Astrocyte (in vitro differentiated cells and primary cell): ENCODE measurements around the gene LPAR3.

Experiments
- CTCF ChIP-seq: IDR thresholded peaks from 2 replicates; pipeline ENCODE4 v1.5.1; 2011; ENCODE audit warnings: low read depth, mild to moderate bottlenecking, inconsistent platforms, low read length, moderate library complexity; ENCODE audit not compliant: insufficient read depth
- EZH2 ChIP-seq: IDR thresholded peaks from 2 replicates; pipeline ENCODE4 v1.6.1; 2012; ENCODE audit warnings: mild to moderate bottlenecking, low read length, inconsistent platforms; ENCODE audit not compliant: insufficient read depth

DNA sequence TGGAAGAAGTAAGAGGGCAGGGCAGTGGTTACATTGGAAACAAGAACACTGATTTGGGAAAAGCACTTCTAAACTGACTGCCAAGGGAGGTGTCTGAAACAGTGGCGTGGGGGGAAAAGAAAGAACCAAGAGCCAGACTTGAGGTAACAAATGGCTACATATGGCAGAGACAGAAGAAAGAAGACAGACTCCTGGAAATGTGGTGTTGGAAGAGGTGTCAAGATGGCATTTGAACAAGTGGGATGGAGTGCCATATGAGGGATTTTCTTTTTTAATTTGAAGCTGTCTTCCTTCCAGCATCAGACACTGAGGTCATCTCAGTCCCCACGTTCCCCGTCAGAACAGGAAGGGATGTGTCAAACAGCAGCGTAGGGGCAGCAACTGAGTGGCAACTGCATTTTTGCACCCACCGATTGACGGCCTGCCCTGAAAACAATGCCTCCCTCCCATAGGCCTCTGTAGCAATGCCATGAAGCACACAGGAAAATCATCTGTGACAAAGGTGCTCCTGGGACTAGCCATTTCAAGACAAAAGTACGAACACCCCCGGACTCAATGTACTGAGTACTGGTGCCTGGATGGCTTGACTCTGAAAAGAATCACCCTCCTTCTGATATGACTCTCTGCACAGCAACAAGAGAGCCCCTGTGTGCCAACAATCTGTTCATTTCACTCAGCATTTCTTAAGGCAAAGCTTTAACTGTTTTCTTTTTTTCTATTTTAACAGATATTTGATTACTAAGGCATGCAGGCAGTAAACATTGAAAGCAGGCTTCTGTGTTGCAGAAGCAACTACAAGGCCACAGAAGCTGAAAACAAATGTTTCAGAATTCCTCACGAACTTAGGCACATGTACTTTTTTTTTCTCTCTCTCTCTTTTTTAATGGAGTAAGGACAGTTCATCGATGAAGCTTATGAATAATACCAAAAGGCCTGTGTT, 37.0 kb downstream of the LPAR3 start:
- no peak for TF ChIP-seq EZH2
- TF ChIP-seq CTCF, result no peak
